Endothelial cell (in vitro differentiated cells): ENCODE measurements around the gene OCIAD1. TPM values are rescaled to one million over a fixed set of nuclear protein-coding genes. Genes with fewer than 3 reads are reported as not detected.

Experiments used
- DNase-seq: peaks from one replicate; pipeline ENCODE4 v3.0.0; 2021; ENCODE audit warnings: low spot score
- H3K27ac Mint-ChIP-seq: one replicate; pipeline ENCODE4 v1.8.0; 2021; ENCODE audit warnings: mixed read lengths, inconsistent platforms; ENCODE audit not compliant: unreplicated experiment
- H3K27me3 Mint-ChIP-seq: one replicate; pipeline ENCODE4 v1.8.0; 2021; ENCODE audit warnings: mild to moderate bottlenecking, moderate library complexity, mixed read lengths, inconsistent platforms; ENCODE audit not compliant: unreplicated experiment
- H3K36me3 Mint-ChIP-seq: one replicate; pipeline ENCODE4 v1.8.0; 2021; ENCODE audit warnings: mild to moderate bottlenecking, low read depth, mixed read lengths, inconsistent platforms; ENCODE audit not compliant: unreplicated experiment
- H3K4me1 Mint-ChIP-seq: one replicate; pipeline ENCODE4 v1.8.0; 2021; ENCODE audit warnings: mild to moderate bottlenecking, mixed read lengths, inconsistent platforms; ENCODE audit not compliant: unreplicated experiment
- H3K4me3 Mint-ChIP-seq: one replicate; pipeline ENCODE4 v1.8.0; 2021; ENCODE audit warnings: mild to moderate bottlenecking, mixed read lengths, inconsistent platforms; ENCODE audit not compliant: unreplicated experiment
- H3K9me3 Mint-ChIP-seq: one replicate; pipeline ENCODE4 v1.8.0; 2021; ENCODE audit warnings: mixed read lengths, inconsistent platforms; ENCODE audit not compliant: unreplicated experiment
- CTCF ChIP-seq: fragments of 200-600 bp; sonication (generic); IDR thresholded peaks from one replicate; pipeline ENCODE4 v1.5.0; 2021; ENCODE audit warnings: antibody characterized with exemption; ENCODE audit not compliant: unreplicated experiment
- total RNA-seq: library from RNA; stranded (reverse); fragmentation: NEBNext Ultra II Directional; extraction: Animal tissue kit (Norgen Biotek cat#: 25700); gene quantifications from one replicate; pipeline ENCODE4 v1.2.1, GENCODE V29; 2021; ENCODE audit not compliant: unreplicated experiment

Gene OCIAD1
- total RNA-seq, 1 donor from 2014 or later = 121 TPM

GRCh38 chr4:48853604-48854394 lies 22.9 kb downstream of the OCIAD1 start:
- H3K4me3 Mint-ChIP-seq = no peak overlapping the region
- H3K27ac Mint-ChIP-seq = no peak overlapping the region
- H3K27me3 Mint-ChIP-seq = no peaks in the 10 kb centered on the region
- no peaks in the 10 kb centered on the region for H3K4me1 Mint-ChIP-seq
- H3K9me3 Mint-ChIP-seq = no peaks in the 10 kb centered on the region
- H3K36me3 Mint-ChIP-seq = peaks cover 19% of the 10 kb centered on the region
- DNase-seq = no peak
- TF ChIP-seq CTCF = no peak

GRCh38 chr4:48854395-48854683 lies 23.5 kb downstream of the OCIAD1 start:
- no peak overlapping the region for H3K4me3 Mint-ChIP-seq
- no peak for TF ChIP-seq CTCF
- DNase-seq = no peak
- H3K9me3 Mint-ChIP-seq = no peaks in the 10 kb centered on the region
- no peaks in the 10 kb centered on the region for H3K27me3 Mint-ChIP-seq
- H3K36me3 Mint-ChIP-seq = peaks cover 16% of the 10 kb centered on the region
- no peaks in the 10 kb centered on the region for H3K4me1 Mint-ChIP-seq
- H3K27ac Mint-ChIP-seq = no peak overlapping the region

- peaks cover 14% of the 10 kb centered on the region for H3K36me3 Mint-ChIP-seq
- DNase-seq = no peak
- H3K4me1 Mint-ChIP-seq = no peaks in the 10 kb centered on the region
- TF ChIP-seq CTCF = no peak
- H3K27me3 Mint-ChIP-seq = no peaks in the 10 kb centered on the region
- no peak overlapping the region for H3K4me3 Mint-ChIP-seq
- no peaks in the 10 kb centered on the region for H3K9me3 Mint-ChIP-seq
- no peak overlapping the region for H3K27ac Mint-ChIP-seq
Measured at GRCh38 chr4:48854982-48855381, 24.1 kb downstream of the OCIAD1 start.

GRCh38 chr4:48858130-48858529 lies 27.2 kb downstream of the OCIAD1 start:
- no peak overlapping the region for H3K4me3 Mint-ChIP-seq
- peaks cover 23% of the 10 kb centered on the region for H3K36me3 Mint-ChIP-seq
- H3K9me3 Mint-ChIP-seq = no peaks in the 10 kb centered on the region
- H3K4me1 Mint-ChIP-seq = no peaks in the 10 kb centered on the region
- H3K27me3 Mint-ChIP-seq = no peaks in the 10 kb centered on the region
- DNase-seq = no peak
- no peak for TF ChIP-seq CTCF
- no peak overlapping the region for H3K27ac Mint-ChIP-seq

- TF ChIP-seq CTCF = no peak
- peaks cover 15% of the 10 kb centered on the region for H3K36me3 Mint-ChIP-seq
- H3K27me3 Mint-ChIP-seq = no peaks in the 10 kb centered on the region
- no peaks in the 10 kb centered on the region for H3K9me3 Mint-ChIP-seq
- no peak overlapping the region for H3K4me3 Mint-ChIP-seq
- no peak for DNase-seq
- no peaks in the 10 kb centered on the region for H3K4me1 Mint-ChIP-seq
- no peak overlapping the region for H3K27ac Mint-ChIP-seq
Measured at GRCh38 chr4:48862038-48862437, 31.1 kb downstream of the OCIAD1 start.
